ENCODE results near the gene SERP2. TPM values are rescaled to one million over a fixed set of nuclear protein-coding genes. Genes with fewer than 3 reads are reported as not detected.

The SERP2 gene
- total RNA-seq, 1 experiment from 2014 or later, result not detected

- H4K20me1 ChIP-seq (ENCODE audit: insufficient read depth), result no peaks in the 10 kb centered on the region
- no peak overlapping the region for H3K4me3 ChIP-seq (replicated peaks in 1 of 2; ENCODE audit: low read depth in 1 of 2, low read length in 2 of 2)
- H3K27ac ChIP-seq (ENCODE audit: low read depth, low read length), result no peak overlapping the region
- H2AFZ ChIP-seq (ENCODE audit: low read depth, low read length, poor library complexity, severe bottlenecking), result no peak overlapping the region
- BruUV-seq (replicated peaks), result no TSS peak
- H3K9me3 ChIP-seq (ENCODE audit: control insufficient read depth in 1 of 2, insufficient read depth in 1 of 2, low read depth in 1 of 2, low read length in 2 of 2), result no peaks in the 10 kb centered on the region
- DNase-seq (ENCODE audit: low read depth, low spot score) (no peak), ATAC-seq (no peak)
- intact Hi-C loops (cut with micrococcal nuclease), result loop anchor here (5.0 kb wide), 1 partner anchor 120 kb away; no protein-coding TSS in a partner anchor
- no peaks in the 10 kb centered on the region for H3K9me2 ChIP-seq (ENCODE audit: insufficient read depth)
- H3K79me2 ChIP-seq (ENCODE audit: insufficient read depth, low read length), result no peaks in the 10 kb centered on the region
- no peak overlapping the region for H3K4me2 ChIP-seq (ENCODE audit: low read length)
- POLR2A ChIA-PET, result interaction anchor here (0.6 kb wide), 1 partner anchor 73 kb away, joined by 5 read pairs; no protein-coding TSS in a partner anchor
- H3K9ac ChIP-seq (ENCODE audit: low read length), result no peak overlapping the region
- H3K27me3 ChIP-seq (ENCODE audit: insufficient read depth, low read length), result no peaks in the 10 kb centered on the region
- H3K36me3 ChIP-seq (ENCODE audit: control insufficient read depth in 1 of 2, insufficient read depth in 2 of 2, low read length in 2 of 2), result no peaks in the 10 kb centered on the region
- CTCF ChIA-PET, result no interaction called here
- peaks cover 19 to 66% of the 10 kb centered on the region in 2 experiments; a peak in 3 of 4 replicates for H3K4me1 ChIP-seq (ENCODE audit: control insufficient read depth in 1 of 2, insufficient read depth in 2 of 2, low read length in 2 of 2)
- RAD21 ChIA-PET (ENCODE audit: low non-redundant PET in 1 of 2, low total read pairs in 2 of 2, uncharacterized antibody in 2 of 2, unreplicated experiment in 2 of 2), result no interaction called here
- TF ChIP-seq RAD21 (IDR thresholded peaks at IDR 0.05; ENCODE audit: low read depth), result no peak
- no peak for TF ChIP-seq EZH2 (IDR thresholded peaks at IDR 0.05)
- TF ChIP-seq FOSL1 (IDR thresholded peaks at IDR 0.05; ENCODE audit: low read depth), result no peak
- no peak for TF ChIP-seq POLR2A (IDR thresholded peaks at IDR 0.05; ENCODE audit: borderline replicate concordance, extremely low read depth, insufficient read depth, insufficient read length)
- TF ChIP-seq ZFX (IDR thresholded peaks at IDR 0.05), result no peak
- no peak for TF ChIP-seq CEBPB (IDR thresholded peaks at IDR 0.05; ENCODE audit: low read depth)
- TF ChIP-seq JUND (IDR thresholded peaks at IDR 0.05), result no peak
- no peak for TF ChIP-seq POLR2AphosphoS5 (IDR thresholded peaks at IDR 0.05; ENCODE audit: low read depth, low read length)
These were observed 11.1 kb upstream of the SERP2 start for GRCh38 chr13:44362394-44363040.

GRCh38 chr13:44363631-44364344 lies 9.8 kb upstream of the SERP2 start:
- no peaks in the 10 kb centered on the region for H3K27me3 ChIP-seq (ENCODE audit: insufficient read depth, low read length)
- no peaks in the 10 kb centered on the region for H3K9me2 ChIP-seq (ENCODE audit: insufficient read depth)
- no peak; the same call in 1 of the 2 replicates for ATAC-seq
- no peaks in the 10 kb centered on the region for H3K9me3 ChIP-seq (ENCODE audit: control insufficient read depth in 1 of 2, insufficient read depth in 1 of 2, low read depth in 1 of 2, low read length in 2 of 2)
- H3K4me3 ChIP-seq (replicated peaks in 1 of 2; ENCODE audit: low read depth in 1 of 2, low read length in 2 of 2), result no peak overlapping the region
- H3K27ac ChIP-seq (ENCODE audit: low read depth, low read length), result no peak overlapping the region
- peak overlapping the region; percentile 60 for H2AFZ ChIP-seq (ENCODE audit: low read depth, low read length, poor library complexity, severe bottlenecking)
- H3K4me1 ChIP-seq (ENCODE audit: control insufficient read depth in 1 of 2, insufficient read depth in 2 of 2, low read length in 2 of 2), result peaks cover 19 to 72% of the 10 kb centered on the region in 2 experiments; a peak in 3 of 4 replicates
- TF ChIP-seq CTCF (IDR thresholded peaks at IDR 0.05 in 2 of 3, conservative IDR thresholded peaks at IDR 0.05 in 1 of 3; ENCODE audit: borderline replicate concordance in 1 of 3, insufficient read depth in 1 of 3, low read depth in 2 of 3, low read length in 2 of 3), result no peak
- TF ChIP-seq RAD21 (IDR thresholded peaks at IDR 0.05; ENCODE audit: low read depth), result no peak
- TF ChIP-seq CEBPB (IDR thresholded peaks at IDR 0.05; ENCODE audit: low read depth), result no peak
- TF ChIP-seq MAX (IDR thresholded peaks at IDR 0.05), result no peak
- no peak for TF ChIP-seq FOSL1 (IDR thresholded peaks at IDR 0.05; ENCODE audit: low read depth)
- TF ChIP-seq REST (IDR thresholded peaks at IDR 0.05; ENCODE audit: low read depth), result no peak
- TF ChIP-seq JUND (IDR thresholded peaks at IDR 0.05), result no peak
- H3K79me2 ChIP-seq (ENCODE audit: insufficient read depth, low read length), result no peaks in the 10 kb centered on the region
- intact Hi-C loops (cut with micrococcal nuclease), result loop anchor here (2.0 to 5.0 kb wide), 2 partner anchors 57 to 121 kb away; no protein-coding TSS in a partner anchor
- peak overlapping the region; percentile 65 for H3K4me2 ChIP-seq (ENCODE audit: low read length)
- RAD21 ChIA-PET (ENCODE audit: low non-redundant PET in 1 of 2, low total read pairs in 2 of 2, uncharacterized antibody in 2 of 2, unreplicated experiment in 2 of 2), result no interaction called here
- H3K36me3 ChIP-seq (ENCODE audit: control insufficient read depth in 1 of 2, insufficient read depth in 2 of 2, low read length in 2 of 2), result no peaks in the 10 kb centered on the region
- DNase-seq (ENCODE audit: low read depth, low spot score), result no peak
- 0 out of 2 replicates have a peak overlapping the region, but pooled peaks have one; percentile 29 for H3K9ac ChIP-seq (ENCODE audit: low read length)
- BruUV-seq (replicated peaks), result no TSS peak
- POLR2A ChIA-PET, result interaction anchor here (1.7 to 1.8 kb wide), 2 partner anchors 12 to 57 kb away, joined by 4 to 7 read pairs; no protein-coding TSS in a partner anchor
- CTCF ChIA-PET, result interaction anchor here (0.9 kb wide), 1 partner anchor 12 kb away, joined by 3 read pairs; no protein-coding TSS in a partner anchor
- H4K20me1 ChIP-seq (ENCODE audit: insufficient read depth), result no peaks in the 10 kb centered on the region

Data from HCT116 (cell line).